IMR-90 (cell line): ENCODE data around the gene ITM2C. TPM values are rescaled to one million over a fixed set of nuclear protein-coding genes. Genes with fewer than 3 reads are reported as not detected.

Source experiments
- ATAC-seq: fragments of 200-7000 bp; cut with Tn5 transposase; 2 replicates; pipeline ENCODE4 v1.9.1; 2020; ENCODE audit warnings: low read depth, mild to moderate bottlenecking, moderate library complexity
- BruUV-seq: library from RNA; stranded (reverse); fragments of 400-500 nt; replicated peaks from 2 replicates; lab custom pipeline; 2021; lab: Mats Ljungman, UMichigan
- CTCF ChIA-PET: fragments of 300-600 bp; formaldehyde crosslinking; extraction: SDS; loops from one replicate; lab custom pipeline; 2021; ENCODE audit warnings: antibody characterized with exemption; lab: Yijun Ruan, JAX
- POLR2A ChIA-PET: fragments of 300-600 bp; sonication (Branson Sonifier 250); formaldehyde crosslinking; loops from one replicate; lab custom pipeline; 2022; ENCODE audit warnings: antibody characterized with exemption; ENCODE audit not compliant: unreplicated experiment; lab: Charles Lee
- DNase-seq: peaks from one replicate; pipeline ENCODE4 v3.0.0; 2013
- H2AFZ ChIP-seq: replicated peaks from 2 replicates; pipeline ENCODE3; 2013; ENCODE audit warnings: low read length, mild to moderate bottlenecking; ENCODE audit not compliant: poor library complexity
- H2AK5ac ChIP-seq: 2 replicates; pipeline ENCODE4 v1.6.1; 2013; ENCODE audit warnings: low read depth, low read length, inconsistent platforms
- H2AK9ac ChIP-seq: replicated peaks from 2 replicates; pipeline ENCODE3; 2013; ENCODE audit warnings: mild to moderate bottlenecking, low read depth, low read length, moderate library complexity; ENCODE audit not compliant: poor library complexity
- H2BK120ac ChIP-seq: 2 replicates; pipeline ENCODE4 v1.6.1; 2013; ENCODE audit warnings: low read depth, low read length, inconsistent platforms
- H2BK15ac ChIP-seq: 3 replicates; pipeline ENCODE4 v1.6.1; 2013; ENCODE audit warnings: low read depth, low read length, inconsistent platforms
- H2BK20ac ChIP-seq: 2 replicates; pipeline ENCODE4 v1.6.1; 2013; ENCODE audit warnings: low read depth, mild to moderate bottlenecking, inconsistent platforms, low read length, moderate library complexity
- H2BK5ac ChIP-seq: 2 replicates; pipeline ENCODE4 v1.6.1; 2013; ENCODE audit warnings: mild to moderate bottlenecking, low read depth, low read length, inconsistent platforms; ENCODE audit not compliant: poor library complexity, severe bottlenecking
- H3K14ac ChIP-seq: replicated peaks from 2 replicates; pipeline ENCODE4 v1.6.1; 2013; ENCODE audit warnings: low read depth, low read length, inconsistent platforms
- H3K18ac ChIP-seq: 2 replicates; pipeline ENCODE4 v1.6.1; 2013; ENCODE audit warnings: low read depth, low read length, control low read depth
- H3K23ac ChIP-seq: 2 replicates; pipeline ENCODE4 v1.6.1; 2013; ENCODE audit warnings: low read depth, low read length, inconsistent platforms
- H3K27ac ChIP-seq: 2 replicates; pipeline ENCODE4 v1.5.1; 2013; ENCODE audit warnings: mild to moderate bottlenecking, control low read depth, low read length; ENCODE audit not compliant: insufficient read depth
- H3K27me3 ChIP-seq: 2 replicates; pipeline ENCODE4 v1.6.1; 2013; ENCODE audit warnings: low read length; ENCODE audit not compliant: control insufficient read depth, insufficient read depth
- H3K36me3 ChIP-seq: 2 replicates; pipeline ENCODE4 v1.6.1; 2013; ENCODE audit warnings: low read length, mixed read lengths; ENCODE audit not compliant: control insufficient read depth, insufficient read depth
- H3K4ac ChIP-seq: 2 replicates; pipeline ENCODE4 v1.6.1; 2013; ENCODE audit warnings: low read depth, low read length, inconsistent platforms
- H3K4me1 ChIP-seq: 2 replicates; pipeline ENCODE4 v1.6.1; 2013; ENCODE audit warnings: low read length, mixed read lengths; ENCODE audit not compliant: control insufficient read depth, insufficient read depth
- H3K4me2 ChIP-seq: 2 replicates; pipeline ENCODE4 v1.6.1; 2013; ENCODE audit warnings: low read depth, mild to moderate bottlenecking, control low read depth, low read length, moderate library complexity
- H3K4me3 ChIP-seq: 2 replicates; pipeline ENCODE4 v1.5.1; 2013; ENCODE audit warnings: low read depth, mild to moderate bottlenecking, control low read depth, low read length, moderate library complexity; ENCODE audit not compliant: insufficient read depth
- H3K56ac ChIP-seq: 2 replicates; pipeline ENCODE4 v1.6.1; 2013; ENCODE audit warnings: low read length, inconsistent platforms; ENCODE audit not compliant: insufficient read depth; ENCODE audit errors: extremely low read depth
- H3K79me1 ChIP-seq, 2 experiments: 2 replicates each; pipeline ENCODE4 v1.6.1; 2013; ENCODE audit warnings: low read length in 2 of 2, inconsistent platforms in 1 of 2, low read depth in 1 of 2
- H3K9ac ChIP-seq: 2 replicates; pipeline ENCODE4 v1.6.1; 2013; ENCODE audit warnings: low read depth, low read length, control low read depth
- H3K9me1 ChIP-seq: 2 replicates; pipeline ENCODE4 v1.6.1; 2013; ENCODE audit warnings: low read length, inconsistent platforms; ENCODE audit not compliant: insufficient read depth
- H3K9me3 ChIP-seq: 2 replicates; pipeline ENCODE4 v1.6.1; 2013; ENCODE audit warnings: low read length; ENCODE audit not compliant: control insufficient read depth, insufficient read depth
- H4K20me1 ChIP-seq: 2 replicates; pipeline ENCODE4 v1.6.1; 2013; ENCODE audit warnings: low read length, inconsistent platforms; ENCODE audit not compliant: insufficient read depth
- H4K5ac ChIP-seq: 2 replicates; pipeline ENCODE4 v1.6.1; 2013; ENCODE audit warnings: mild to moderate bottlenecking, low read depth, low read length, control low read depth
- H4K8ac ChIP-seq, 2 experiments: 2 replicates each; pipeline ENCODE4 v1.6.1; 2013; ENCODE audit warnings: low read depth in 2 of 2, low read length in 2 of 2, control low read depth in 1 of 2, inconsistent platforms in 1 of 2
- H4K91ac ChIP-seq: 2 replicates; pipeline ENCODE4 v1.6.1; 2013; ENCODE audit warnings: low read depth, low read length, inconsistent platforms; ENCODE audit not compliant: insufficient read depth
- BHLHE40 ChIP-seq: fragments of 150-350 bp; IDR thresholded peaks from 2 replicates; pipeline ENCODE4 v1.6.1; 2016; ENCODE audit warnings: mild to moderate bottlenecking, low read depth, low read length
- CEBPB ChIP-seq: IDR thresholded peaks from 2 replicates; pipeline ENCODE4 v1.6.1; 2012; ENCODE audit warnings: low read depth, low read length, improper control_type of control experiment
- CHD1 ChIP-seq: IDR thresholded peaks from 2 replicates; pipeline ENCODE4 v1.6.1; 2012; ENCODE audit warnings: low read depth, low read length, improper control_type of control experiment
- CTCF ChIP-seq: conservative IDR thresholded peaks from 2 replicates; pipeline ENCODE4 v1.5.1; 2012; ENCODE audit warnings: mild to moderate bottlenecking, low read depth, low read length, improper control_type of control experiment
- MXI1 ChIP-seq: IDR thresholded peaks from 2 replicates; pipeline ENCODE4 v1.6.1; 2012; ENCODE audit warnings: low read depth, mild to moderate bottlenecking, low read length, moderate library complexity, borderline replicate concordance
- NFE2L2 ChIP-seq: fragments of 150-350 bp; IDR thresholded peaks from 2 replicates; pipeline ENCODE4 v1.6.1; 2016; ENCODE audit warnings: low read depth, mild to moderate bottlenecking, low read length
- POLR2A ChIP-seq: IDR thresholded peaks from 2 replicates; pipeline ENCODE4 v1.6.1; 2012; ENCODE audit warnings: mild to moderate bottlenecking, low read depth, low read length
- WGBS, 2 experiments: methylation state at CpG; one replicate each; pipeline versions ENCODE4 v1.1.5 to v1.1.7; 2013; ENCODE audit warnings: missing lambda C conversion rate in 2 of 2; ENCODE audit not compliant: insufficient read length in 1 of 2; ENCODE audit errors: extremely low coverage in 2 of 2; 5-methylcytosine and 5-hydroxymethylcytosine counted together
- dilution Hi-C: fragments of 300-500 bp; cut with HindIII; formaldehyde crosslinking; loops from one replicate; pipeline ENCODE4 v1.14.3; 2018; ENCODE audit warnings: low sequenced_read_pairs; ENCODE audit not compliant: unreplicated experiment
- in situ Hi-C: fragments of 300-500 bp; cut with MboI; formaldehyde crosslinking; loops from 3 replicates; pipeline ENCODE4 v1.14.3; 2019; ENCODE audit warnings: low sequenced_read_pairs, inconsistent platforms, mixed read lengths
- intact Hi-C: fragments of 100-400 bp; cut with micrococcal nuclease; formaldehyde crosslinking; loops from 2 replicates; pipeline ENCODE4 v1.10.0; 2022
- polyA plus RNA-seq, 3 experiments: library from polyadenylated mRNA; depleted of rRNA; stranded (reverse); fragments of >200 nt; gene quantifications; 2 replicates each; pipeline ENCODE4 v1.2.3, GENCODE V29; 2012; ENCODE audit warnings: low replicate concordance in 1 of 3
- total RNA-seq: library from RNA; depleted of rRNA; stranded (reverse); fragments of >200 nt; gene quantifications from 2 replicates; pipeline ENCODE4 v1.2.3, GENCODE V29; 2012

ITM2C gene
- total and polyA plus RNA-seq, 2 of the 4 experiments (the other 2 are of a cell fraction) = 46.8 to 274 TPM

- ATAC-seq (no peak), DNase-seq (no peak)
- no peak overlapping the region for H3K27ac ChIP-seq
- H2AK5ac ChIP-seq = no peak overlapping the region
- H2BK5ac ChIP-seq = no peak overlapping the region
- CTCF ChIA-PET = no interaction called here
- no peak overlapping the region for H2BK15ac ChIP-seq
- peaks cover 6% of the 10 kb centered on the region; the same call in 1 of the 2 replicates for H3K9me1 ChIP-seq
- peaks cover 3 to 26% of the 10 kb centered on the region in 2 experiments; a peak in 3 of 4 replicates for H3K79me1 ChIP-seq
- no TSS peak for BruUV-seq
- no peak overlapping the region for H4K8ac ChIP-seq
- no peaks in the 10 kb centered on the region for H3K9me3 ChIP-seq
- POLR2A ChIA-PET = no interaction called here
- H3K23ac ChIP-seq = no peak overlapping the region
- no peak overlapping the region for H2BK120ac ChIP-seq
- in situ Hi-C loops (no loop called here), intact Hi-C loops (no loop called here), dilution Hi-C loops (no loop called here)
- H3K4me3 ChIP-seq = no peak overlapping the region
- no peak overlapping the region for H3K56ac ChIP-seq
- H3K18ac ChIP-seq = no peak overlapping the region
- peaks cover 13% of the 10 kb centered on the region; the same call in 1 of the 2 replicates for H4K20me1 ChIP-seq
- no peak overlapping the region for H2BK20ac ChIP-seq
- H4K91ac ChIP-seq = no peak overlapping the region
- 73% methylated on average over 6 of the region's 13 CpGs; no CpG with 5 or more reads in 1 of the 2 experiments for WGBS, 2 experiments
- H3K4me2 ChIP-seq = no peak overlapping the region
- no peaks in the 10 kb centered on the region for H3K36me3 ChIP-seq
- TF ChIP-seq CEBPB (no peak), CHD1 (no peak), MXI1 (no peak), POLR2A (no peak), BHLHE40 (no peak), NFE2L2 (no peak), CTCF (no peak)
- no peak overlapping the region for H4K5ac ChIP-seq
- H3K4me1 ChIP-seq = peaks cover 10% of the 10 kb centered on the region; the same call in 1 of the 2 replicates
- no peak overlapping the region for H2AK9ac ChIP-seq
- H3K4ac ChIP-seq = no peak overlapping the region
- peak overlapping the region; percentile 66 for H2AFZ ChIP-seq
- H3K14ac ChIP-seq = no peak overlapping the region
- peaks cover 26% of the 10 kb centered on the region for H3K27me3 ChIP-seq
- H3K9ac ChIP-seq = no peak overlapping the region
Observed at GRCh38 chr2:230863442-230864121, 1.2 kb upstream of the ITM2C start.
